K562 (cell line): ENCODE data around the gene CRKL. TPM values are rescaled to one million over a fixed set of nuclear protein-coding genes. Genes with fewer than 3 reads are reported as not detected.

Source experiments
- ATAC-seq: fragments of 200-7000 bp; cut with Tn5 transposase; 3 replicates; pipeline ENCODE4 v1.9.1; 2020; ENCODE audit warnings: moderate library complexity
- BruUV-seq: library from RNA; stranded (reverse); fragments of 400-500 nt; replicated peaks from 2 replicates; lab custom pipeline; 2021; lab: Mats Ljungman, UMichigan
- CTCF ChIA-PET: fragments of 300-600 bp; formaldehyde crosslinking; extraction: SDS; loops from one replicate; lab custom pipeline; 2021; ENCODE audit warnings: low intra/inter-chr PET ratio; lab: Yijun Ruan, JAX
- POLR2A ChIA-PET: fragments of 300-600, 350-650 bp; sonication (Branson Sonifier 250); formaldehyde crosslinking; extraction: SDS; loops from one replicate; lab custom pipeline; 2021; ENCODE audit warnings: antibody characterized with exemption, inconsistent platforms; lab: Yijun Ruan, JAX
- DNase-seq, 4 experiments: peaks; one replicate each; pipeline versions ENCODE4 v3.0.0 to v3.0.0-alpha.2; 2011 to 2018; ENCODE audit warnings: low spot score in 3 of 4, mixed read lengths in 3 of 4; ENCODE audit errors: extremely low read depth in 1 of 4
- FAIRE-seq: peaks from 2 replicates; lab custom pipeline; 2011; peaks lifted over from hg19 to GRCh38; lab: Jason Lieb, UNC
- H2AFZ ChIP-seq: 2 replicates; pipeline ENCODE4 v1.6.0; 2011; ENCODE audit warnings: low read depth, low read length, control low read depth, inconsistent platforms
- H3K27ac ChIP-seq: fragments of 200-600 bp; 3 replicates; pipeline ENCODE4 v1.8.0; 2011; ENCODE audit warnings: low read depth, mild to moderate bottlenecking, control low read depth, inconsistent platforms, low read length, moderate library complexity, mixed read lengths; ENCODE audit errors: extremely low read depth
- H3K27me3 ChIP-seq, 2 experiments: fragments of 300-600 bp in 1 of 2; 2 replicates in 1 of 2; 3 replicates in 1 of 2; pipeline versions ENCODE4 v1.6.0 to v1.8.0; 2011; ENCODE audit warnings: inconsistent platforms in 2 of 2, low read length in 2 of 2, mild to moderate bottlenecking in 1 of 2, mixed read lengths in 1 of 2, moderate library complexity in 1 of 2; ENCODE audit not compliant: control insufficient read depth in 2 of 2, insufficient read depth in 2 of 2
- H3K36me3 ChIP-seq: fragments of 300-600 bp; 3 replicates; pipeline ENCODE4 v1.8.0; 2011; ENCODE audit warnings: mild to moderate bottlenecking, low read length, inconsistent platforms; ENCODE audit not compliant: control insufficient read depth, insufficient read depth
- H3K4me1 ChIP-seq, 2 experiments: fragments of 200-600 bp in 1 of 2; replicated peaks in 1 of 2; 2 replicates in 1 of 2; 3 replicates in 1 of 2; pipeline versions ENCODE4 v1.5.1 to v1.8.0; 2011; ENCODE audit warnings: inconsistent platforms in 2 of 2, low read length in 2 of 2, mild to moderate bottlenecking in 1 of 2, mixed read lengths in 1 of 2, moderate library complexity in 1 of 2; ENCODE audit not compliant: control insufficient read depth in 2 of 2, insufficient read depth in 2 of 2
- H3K4me2 ChIP-seq: 2 replicates; pipeline ENCODE4 v1.6.1; 2011; ENCODE audit warnings: low read length, control low read depth, inconsistent platforms, mixed read lengths; ENCODE audit not compliant: insufficient read depth
- H3K4me3 ChIP-seq: fragments of 200-600 bp; sonication (generic), shearing (Covaris generic); 2 replicates; pipeline ENCODE4 v1.5.1; 2016; ENCODE audit warnings: control low read depth, inconsistent platforms
- H3K79me2 ChIP-seq: fragments of 200-600 bp; 3 replicates; pipeline ENCODE4 v1.8.0; 2011; ENCODE audit warnings: low read length, inconsistent platforms; ENCODE audit not compliant: control insufficient read depth, insufficient read depth
- H3K9ac ChIP-seq, 2 experiments: 2 replicates each; pipeline versions ENCODE4 v1.6.0 to v1.6.1; 2011; ENCODE audit warnings: low read depth in 2 of 2, low read length in 2 of 2, control low read depth in 1 of 2, inconsistent platforms in 1 of 2, mild to moderate bottlenecking in 1 of 2, mixed read lengths in 1 of 2; ENCODE audit not compliant: insufficient read depth in 1 of 2
- H3K9me1 ChIP-seq: one replicate; pipeline ENCODE4 v1.6.0; 2011; ENCODE audit warnings: inconsistent platforms, mild to moderate bottlenecking, low read length, moderate library complexity; ENCODE audit not compliant: control insufficient read depth, insufficient read depth
- H3K9me3 ChIP-seq: replicated peaks from 2 replicates; pipeline ENCODE4 v1.5.1; 2011; ENCODE audit warnings: low read depth, low read length, inconsistent platforms; ENCODE audit not compliant: control insufficient read depth, insufficient read depth
- H4K20me1 ChIP-seq: replicated peaks from 2 replicates; pipeline ENCODE4 v1.6.1; 2011; ENCODE audit warnings: low read length, inconsistent platforms, mixed read lengths; ENCODE audit not compliant: control insufficient read depth, insufficient read depth
- E2F3 ChIP-seq: fragments of 250-450 bp; sonication (Bioruptor Pico); IDR thresholded peaks from 2 replicates; pipeline ENCODE4 v1.4.0; 2020; ENCODE audit warnings: mild to moderate bottlenecking
- HDGF ChIP-seq: fragments of 450-650 bp; IDR thresholded peaks from 2 replicates; pipeline ENCODE4 v1.6.1; 2016
- MCM3 ChIP-seq: fragments of 450-650 bp; IDR thresholded peaks from 2 replicates; pipeline ENCODE4 v1.6.1; 2016
- POLR2H ChIP-seq: IDR thresholded peaks from 2 replicates; pipeline ENCODE4 v1.6.1; 2016; ENCODE audit warnings: missing genetic modification characterization, low read depth, mild to moderate bottlenecking, control low read depth, missing compliant biosample characterization, moderate library complexity
- ZBTB7A ChIP-seq: IDR thresholded peaks from 2 replicates; pipeline ENCODE4 v1.6.1; 2011; ENCODE audit warnings: low read depth, mild to moderate bottlenecking, low read length, moderate library complexity, borderline replicate concordance; ENCODE audit not compliant: control insufficient read depth
- ZNF232 ChIP-seq: sonication (generic); formaldehyde crosslinking; IDR thresholded peaks from 2 replicates; pipeline ENCODE4 v1.8.0; 2022; ENCODE audit warnings: mild to moderate bottlenecking, missing genetic modification reagents
- ZNF347 ChIP-seq: fragments of 450-650 bp; formaldehyde crosslinking; IDR thresholded peaks from 2 replicates; pipeline ENCODE4 v1.4.0; 2020; ENCODE audit warnings: low read depth, mild to moderate bottlenecking, moderate library complexity
- WGBS: fragments of 100-300 bp; shearing (Covaris generic); methylation state at CpG from one replicate; pipeline ENCODE4 v1.1.6; 2016; ENCODE audit warnings: low coverage, mixed read lengths; ENCODE audit not compliant: insufficient coverage; ENCODE audit errors: missing lambda C conversion rate; 5-methylcytosine and 5-hydroxymethylcytosine counted together
- in situ Hi-C: fragments of 300-500 bp; cut with MboI; formaldehyde crosslinking; loops from 4 replicates; pipeline ENCODE4 v1.15.0; 2018; ENCODE audit warnings: inconsistent platforms, mixed read lengths
- intact Hi-C: fragments of 100-400 bp; cut with micrococcal nuclease; formaldehyde crosslinking; loops from 2 replicates; pipeline ENCODE4 v1.14.2; 2022
- polyA plus RNA-seq, 8 experiments: library from polyadenylated mRNA; depleted of rRNA in 4 of 8; stranded (reverse) in 5 of 8; unstranded in 3 of 8; fragments of >200 nt; fragmentation: Nextera tagmentation in 2 of 8; fragmentation: Illumina TruSeq in 1 of 8; extraction: Ambion mirVana in 2 of 8; extraction: Trizol in 1 of 8; gene quantifications; 2 replicates each; pipeline versions ENCODE4 v1.2.1 to v1.2.3, GENCODE V29; 2011 to 2014; ENCODE audit warnings: inconsistent platforms in 1 of 8, missing spikeins in 1 of 8
- total RNA-seq, 7 experiments: library from RNA; depleted of rRNA in 6 of 7; stranded (reverse); fragments of >200 nt in 6 of 7; fragmentation: Illumina TruSeq in 2 of 7; extraction: Trizol in 2 of 7; gene quantifications; 2 replicates each; pipeline versions ENCODE4 v1.2.1 to v1.2.3, GENCODE V29; 2011 to 2021; ENCODE audit warnings: low replicate concordance in 1 of 7
- TF ChIP-seq, protein P1 (sequence below): fragments of 250-450 bp; sonication (Bioruptor Pico); IDR thresholded peaks from 2 replicates; pipeline ENCODE4 v1.6.1; 2021; ENCODE audit warnings: mild to moderate bottlenecking
- TF ChIP-seq, protein P2 (sequence below): sonication (generic); formaldehyde crosslinking; IDR thresholded peaks from 2 replicates; pipeline ENCODE4 v1.8.0; 2022; ENCODE audit warnings: mild to moderate bottlenecking, missing genetic modification reagents, borderline replicate concordance
- TF ChIP-seq, protein P3 (sequence below): fragments of 150-350 bp; conservative IDR thresholded peaks from 2 replicates; pipeline ENCODE4 v1.6.1; 2014; ENCODE audit warnings: low read length

CRKL gene
- total and polyA plus RNA-seq, 9 of the 15 experiments (the other 6 are each of a cell fraction or from before 2014, with no cell fraction given) = 100 to 263 (median 124) TPM

DNA sequence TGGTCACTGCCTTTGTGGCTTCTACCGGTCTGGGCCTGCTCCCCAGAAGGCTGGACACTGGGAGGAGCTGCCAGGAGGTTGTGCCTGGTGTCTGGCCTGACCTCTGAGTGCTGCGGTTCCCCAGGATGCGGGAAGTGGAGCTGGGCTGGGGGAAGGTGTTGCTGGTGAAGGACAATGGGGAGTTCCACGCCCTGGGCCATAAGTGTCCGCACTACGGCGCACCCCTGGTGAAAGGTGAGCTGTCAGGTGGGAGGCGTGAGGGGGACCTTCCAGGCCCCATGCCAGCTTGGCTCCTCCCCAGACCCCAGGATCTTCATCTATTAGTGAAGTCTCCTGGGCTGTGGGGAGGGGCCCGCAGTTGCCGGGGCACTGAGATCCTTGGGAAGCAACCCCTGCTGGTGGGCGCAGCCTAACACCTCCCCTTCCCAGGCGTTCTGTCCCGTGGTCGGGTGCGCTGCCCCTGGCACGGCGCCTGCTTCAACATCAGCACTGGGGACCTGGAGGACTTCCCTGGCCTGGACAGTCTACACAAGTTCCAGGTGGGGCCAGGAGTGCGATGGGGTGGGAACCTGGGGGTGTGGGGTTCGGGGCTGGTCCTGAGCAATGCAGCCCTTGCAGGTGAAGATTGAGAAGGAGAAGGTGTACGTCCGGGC, 56.6 kb downstream of the CRKL start:
- Histone ChIP-seq H3K79me2 (no peaks in the 10 kb centered on the region), H3K27me3 (peaks cover 37 to 63% of the 10 kb centered on the region in 2 experiments; a peak in 4 of 5 replicates), H4K20me1 (peaks cover 10% of the 10 kb centered on the region), H3K27ac (no peak overlapping the region), H3K36me3 (no peaks in the 10 kb centered on the region), H3K4me3 (no peak overlapping the region), H3K9me1 (no peaks in the 10 kb centered on the region), H3K9me3 (peaks cover 7% of the 10 kb centered on the region), H2AFZ (no peak overlapping the region), H3K4me2 (no peak overlapping the region), H3K4me1 (peaks cover 0 to 34% of the 10 kb centered on the region in 2 experiments; a peak in 3 of 5 replicates), H3K9ac (peak overlapping the region in 1 of 2 experiments; percentile 56; a peak in 2 of 4 replicates)
- CTCF ChIA-PET = no interaction called here
- POLR2A ChIA-PET = interaction anchor here (0.5 to 64.4 kb wide), 17 partner anchors 7 to 958 kb away, joined by 3 to 1556 read pairs (median 4); partner anchors contain the start of genes CRKL, LZTR1 and THAP7
- ATAC-seq (peak; percentile 16), DNase-seq (peak in 1 of 4 experiments; percentile 59), FAIRE-seq (no peak)
- WGBS = 12% methylated on average over 21 of the region's 21 CpGs
- TF ChIP-seq ZNF232 (CRISPR knock-in tag) (no peak), E2F3 (CRISPR knock-in tag) (no peak), ZBTB7A (0 out of 2 replicates have a peak, but pooled peaks have one; percentile 4), POLR2H (no peak), MCM3 (peak; percentile 79; the same call in 1 of the 2 replicates), HDGF (no peak), ZNF347 (CRISPR knock-in tag) (no peak)
- TF ChIP-seq, protein P1, sequence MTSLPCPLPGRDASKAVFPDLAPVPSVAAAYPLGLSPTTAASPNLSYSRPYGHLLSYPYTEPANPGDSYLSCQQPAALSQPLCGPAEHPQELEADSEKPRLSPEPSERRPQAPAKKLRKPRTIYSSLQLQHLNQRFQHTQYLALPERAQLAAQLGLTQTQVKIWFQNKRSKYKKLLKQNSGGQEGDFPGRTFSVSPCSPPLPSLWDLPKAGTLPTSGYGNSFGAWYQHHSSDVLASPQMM (CRISPR knock-in tag) = no peak
- TF ChIP-seq, protein P2, sequence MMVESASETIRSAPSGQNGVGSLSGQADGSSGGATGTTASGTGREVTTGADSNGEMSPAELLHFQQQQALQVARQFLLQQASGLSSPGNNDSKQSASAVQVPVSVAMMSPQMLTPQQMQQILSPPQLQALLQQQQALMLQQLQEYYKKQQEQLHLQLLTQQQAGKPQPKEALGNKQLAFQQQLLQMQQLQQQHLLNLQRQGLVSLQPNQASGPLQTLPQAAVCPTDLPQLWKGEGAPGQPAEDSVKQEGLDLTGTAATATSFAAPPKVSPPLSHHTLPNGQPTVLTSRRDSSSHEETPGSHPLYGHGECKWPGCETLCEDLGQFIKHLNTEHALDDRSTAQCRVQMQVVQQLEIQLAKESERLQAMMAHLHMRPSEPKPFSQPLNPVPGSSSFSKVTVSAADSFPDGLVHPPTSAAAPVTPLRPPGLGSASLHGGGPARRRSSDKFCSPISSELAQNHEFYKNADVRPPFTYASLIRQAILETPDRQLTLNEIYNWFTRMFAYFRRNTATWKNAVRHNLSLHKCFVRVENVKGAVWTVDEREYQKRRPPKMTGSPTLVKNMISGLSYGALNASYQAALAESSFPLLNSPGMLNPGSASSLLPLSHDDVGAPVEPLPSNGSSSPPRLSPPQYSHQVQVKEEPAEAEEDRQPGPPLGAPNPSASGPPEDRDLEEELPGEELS (CRISPR knock-in tag) = no peak
- TF ChIP-seq, protein P3, sequence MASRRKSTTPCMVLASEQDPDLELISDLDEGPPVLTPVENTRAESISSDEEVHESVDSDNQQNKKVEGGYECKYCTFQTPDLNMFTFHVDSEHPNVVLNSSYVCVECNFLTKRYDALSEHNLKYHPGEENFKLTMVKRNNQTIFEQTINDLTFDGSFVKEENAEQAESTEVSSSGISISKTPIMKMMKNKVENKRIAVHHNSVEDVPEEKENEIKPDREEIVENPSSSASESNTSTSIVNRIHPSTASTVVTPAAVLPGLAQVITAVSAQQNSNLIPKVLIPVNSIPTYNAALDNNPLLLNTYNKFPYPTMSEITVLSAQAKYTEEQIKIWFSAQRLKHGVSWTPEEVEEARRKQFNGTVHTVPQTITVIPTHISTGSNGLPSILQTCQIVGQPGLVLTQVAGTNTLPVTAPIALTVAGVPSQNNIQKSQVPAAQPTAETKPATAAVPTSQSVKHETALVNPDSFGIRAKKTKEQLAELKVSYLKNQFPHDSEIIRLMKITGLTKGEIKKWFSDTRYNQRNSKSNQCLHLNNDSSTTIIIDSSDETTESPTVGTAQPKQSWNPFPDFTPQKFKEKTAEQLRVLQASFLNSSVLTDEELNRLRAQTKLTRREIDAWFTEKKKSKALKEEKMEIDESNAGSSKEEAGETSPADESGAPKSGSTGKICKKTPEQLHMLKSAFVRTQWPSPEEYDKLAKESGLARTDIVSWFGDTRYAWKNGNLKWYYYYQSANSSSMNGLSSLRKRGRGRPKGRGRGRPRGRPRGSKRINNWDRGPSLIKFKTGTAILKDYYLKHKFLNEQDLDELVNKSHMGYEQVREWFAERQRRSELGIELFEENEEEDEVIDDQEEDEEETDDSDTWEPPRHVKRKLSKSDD = no peak
- intact Hi-C loops (no loop called here), in situ Hi-C loops (loop anchor here (25.0 kb wide), 1 partner anchor 164 kb away; no protein-coding TSS in a partner anchor)
- BruUV-seq = no TSS peak
